AG04450 (cell line): ENCODE results near the gene JUN. TPM values are rescaled to one million over a fixed set of nuclear protein-coding genes. Genes with fewer than 3 reads are reported as not detected.
A peak's percentile ranks its signal among the peaks of the same experiment; 100 is the strongest.

Source experiments
- CTCF ChIA-PET: fragments of 300-600, 350-600 bp; formaldehyde crosslinking; extraction: SDS; loops from one replicate; lab custom pipeline; 2022; ENCODE audit warnings: antibody characterized with exemption, inconsistent platforms; lab: Charles Lee
- POLR2A ChIA-PET: fragments of 350-600 bp; formaldehyde crosslinking; extraction: SDS; loops from one replicate; lab custom pipeline; 2021; ENCODE audit warnings: antibody characterized with exemption, inconsistent platforms; lab: Yijun Ruan, JAX
- DNase-seq: peaks from one replicate; pipeline ENCODE4 v3.0.0-alpha.2; 2011; ENCODE audit warnings: low read depth, low spot score
- H3K27ac ChIP-seq: one replicate; pipeline ENCODE4 v1.5.1; 2012; ENCODE audit warnings: low read depth, low read length, control low read depth
- H3K27me3 ChIP-seq: one replicate; pipeline ENCODE4 v1.6.0; 2012; ENCODE audit warnings: low read length; ENCODE audit not compliant: control insufficient read depth, insufficient read depth
- H3K4me3 ChIP-seq: 2 replicates; pipeline ENCODE4 v1.5.1; 2011; ENCODE audit warnings: mild to moderate bottlenecking, low read depth, low read length, control low read depth
- H3K9me3 ChIP-seq: 2 replicates; pipeline ENCODE4 v1.5.1; 2012; ENCODE audit warnings: low read length; ENCODE audit not compliant: control insufficient read depth, insufficient read depth
- polyA plus RNA-seq: library from polyadenylated mRNA; depleted of rRNA; stranded (reverse); fragments of >200 nt; gene quantifications from 2 replicates; pipeline ENCODE4 v1.2.3, GENCODE V29; 2011
- TF ChIP-seq, protein P1 (sequence below): IDR thresholded peaks from 2 replicates; pipeline ENCODE4 v1.5.1; 2011; ENCODE audit warnings: low read depth, low read length, control low read depth, inconsistent platforms

The JUN gene
- polyA plus RNA-seq, 1 experiment = 48.7 TPM

- peaks cover 3% of the 10 kb centered on the region; the same call in 1 of the 2 replicates for H3K9me3 ChIP-seq
These were observed 27.5 kb upstream of the JUN start for GRCh38 chr1:58811303-58811702.

GRCh38 chr1:58809325-58810010 lies 25.6 kb upstream of the JUN start:
- Histone ChIP-seq H3K4me3 (no peak overlapping the region), H3K27ac (no peak overlapping the region), H3K9me3 (peaks cover under 1% of the 10 kb centered on the region; the same call in 1 of the 2 replicates), H3K27me3 (no peaks in the 10 kb centered on the region)
- TF ChIP-seq, protein P1, sequence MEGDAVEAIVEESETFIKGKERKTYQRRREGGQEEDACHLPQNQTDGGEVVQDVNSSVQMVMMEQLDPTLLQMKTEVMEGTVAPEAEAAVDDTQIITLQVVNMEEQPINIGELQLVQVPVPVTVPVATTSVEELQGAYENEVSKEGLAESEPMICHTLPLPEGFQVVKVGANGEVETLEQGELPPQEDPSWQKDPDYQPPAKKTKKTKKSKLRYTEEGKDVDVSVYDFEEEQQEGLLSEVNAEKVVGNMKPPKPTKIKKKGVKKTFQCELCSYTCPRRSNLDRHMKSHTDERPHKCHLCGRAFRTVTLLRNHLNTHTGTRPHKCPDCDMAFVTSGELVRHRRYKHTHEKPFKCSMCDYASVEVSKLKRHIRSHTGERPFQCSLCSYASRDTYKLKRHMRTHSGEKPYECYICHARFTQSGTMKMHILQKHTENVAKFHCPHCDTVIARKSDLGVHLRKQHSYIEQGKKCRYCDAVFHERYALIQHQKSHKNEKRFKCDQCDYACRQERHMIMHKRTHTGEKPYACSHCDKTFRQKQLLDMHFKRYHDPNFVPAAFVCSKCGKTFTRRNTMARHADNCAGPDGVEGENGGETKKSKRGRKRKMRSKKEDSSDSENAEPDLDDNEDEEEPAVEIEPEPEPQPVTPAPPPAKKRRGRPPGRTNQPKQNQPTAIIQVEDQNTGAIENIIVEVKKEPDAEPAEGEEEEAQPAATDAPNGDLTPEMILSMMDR = no peak
- ChIA-PET POLR2A (no interaction called here), CTCF (interaction anchor here (0.6 to 1.0 kb wide), 2 partner anchors 888 to 890 kb away, joined by 3 to 4 read pairs; no protein-coding TSS in a partner anchor)
- peak; percentile 29 for DNase-seq

More at GRCh38 chr1:58811303-58811702, 27.5 kb upstream of the JUN start:
- Histone ChIP-seq H3K4me3 (no peak overlapping the region), H3K27ac (no peak overlapping the region), H3K27me3 (no peaks in the 10 kb centered on the region)
- CTCF ChIA-PET = no interaction called here
- no peak for DNase-seq
- POLR2A ChIA-PET = no interaction called here
- TF ChIP-seq, protein P1 = no peak

GRCh38 chr1:58808077-58808476 lies 24.2 kb upstream of the JUN start:
- CTCF ChIA-PET = interaction anchor here (0.7 to 1.0 kb wide), 2 partner anchors 117 to 891 kb away, joined by 4 to 5 read pairs; no protein-coding TSS in a partner anchor
- Histone ChIP-seq H3K4me3 (no peak overlapping the region), H3K27ac (no peak overlapping the region), H3K9me3 (no peaks in the 10 kb centered on the region), H3K27me3 (no peaks in the 10 kb centered on the region)
- DNase-seq = no peak
- TF ChIP-seq, protein P1 = no peak
- POLR2A ChIA-PET = interaction anchor here (0.8 kb wide), 1 partner anchor 24 kb away, joined by 3 read pairs; the partner anchor contains the start of gene JUN

DNA sequence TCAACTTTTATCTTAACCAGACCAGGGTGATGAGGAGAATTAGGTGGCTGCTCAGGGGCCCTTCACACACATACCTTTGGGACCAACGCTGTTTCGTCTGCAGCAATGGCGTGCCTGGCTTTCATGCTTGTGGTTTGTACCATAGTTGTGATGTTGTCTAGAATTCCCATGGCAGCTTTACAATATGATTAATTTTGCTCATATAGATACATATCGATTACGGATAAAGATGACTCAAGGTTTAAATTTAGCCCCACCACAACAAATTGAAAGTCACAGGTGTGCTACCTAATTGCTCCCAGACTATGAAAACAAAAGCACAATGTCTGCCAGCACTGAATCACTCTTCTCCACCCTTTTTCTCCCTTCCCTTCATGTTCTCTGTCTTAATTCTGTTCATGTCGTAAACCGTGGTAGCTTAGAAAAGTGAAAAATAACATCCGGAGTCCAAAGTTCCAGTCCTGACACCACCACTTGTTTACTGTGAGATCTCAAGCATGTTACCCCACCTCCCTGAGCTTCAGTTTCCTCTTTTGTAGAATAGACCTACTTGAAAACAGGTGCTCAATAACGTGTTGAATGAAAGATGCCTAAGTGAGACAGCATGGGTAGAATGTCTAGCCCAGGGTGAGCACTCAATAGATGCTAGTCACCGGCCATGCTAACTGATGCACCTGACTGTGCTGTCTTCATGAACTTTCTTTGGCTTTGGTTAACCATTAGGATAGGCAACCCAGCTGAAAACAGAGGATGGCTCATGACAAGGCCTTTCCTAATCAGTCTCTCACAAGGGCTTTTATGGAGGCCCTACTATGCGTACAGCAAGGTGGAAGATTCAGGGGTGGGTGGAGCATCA lies 22.1 kb upstream of the JUN start:
- no peak overlapping the region for H3K4me3 ChIP-seq
- H3K27ac ChIP-seq = no peak overlapping the region
- H3K27me3 ChIP-seq = no peaks in the 10 kb centered on the region
- ChIA-PET POLR2A (no interaction called here), CTCF (interaction anchor here (1.3 kb wide), 1 partner anchor 67 kb away, joined by 3 read pairs; no protein-coding TSS in a partner anchor)
- H3K9me3 ChIP-seq = no peaks in the 10 kb centered on the region
- TF ChIP-seq, protein P1 = no peak
- DNase-seq = no peak
